ENCODE measurements around the gene HDAC9.

DNA sequence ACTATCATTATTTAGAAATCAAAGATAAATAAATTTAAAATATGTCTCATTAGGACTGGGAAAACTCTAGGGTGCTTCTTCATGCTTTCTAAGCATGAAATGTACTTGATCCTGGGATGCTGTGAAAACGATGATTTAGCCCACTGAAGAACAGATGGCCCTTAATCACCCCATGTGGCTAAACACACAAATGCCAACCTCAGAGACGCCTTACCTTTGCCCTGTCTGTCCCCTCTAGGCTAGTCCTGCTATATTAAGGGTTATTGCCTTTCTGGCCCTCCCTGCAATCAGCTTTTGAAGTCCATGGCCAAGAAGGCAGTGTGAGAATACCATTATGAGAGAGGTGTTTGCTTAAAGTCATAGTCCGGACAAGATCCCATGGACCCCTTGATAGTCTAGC, 404.7 kb downstream of the HDAC9 start:
- TF ChIP-seq, protein P1, sequence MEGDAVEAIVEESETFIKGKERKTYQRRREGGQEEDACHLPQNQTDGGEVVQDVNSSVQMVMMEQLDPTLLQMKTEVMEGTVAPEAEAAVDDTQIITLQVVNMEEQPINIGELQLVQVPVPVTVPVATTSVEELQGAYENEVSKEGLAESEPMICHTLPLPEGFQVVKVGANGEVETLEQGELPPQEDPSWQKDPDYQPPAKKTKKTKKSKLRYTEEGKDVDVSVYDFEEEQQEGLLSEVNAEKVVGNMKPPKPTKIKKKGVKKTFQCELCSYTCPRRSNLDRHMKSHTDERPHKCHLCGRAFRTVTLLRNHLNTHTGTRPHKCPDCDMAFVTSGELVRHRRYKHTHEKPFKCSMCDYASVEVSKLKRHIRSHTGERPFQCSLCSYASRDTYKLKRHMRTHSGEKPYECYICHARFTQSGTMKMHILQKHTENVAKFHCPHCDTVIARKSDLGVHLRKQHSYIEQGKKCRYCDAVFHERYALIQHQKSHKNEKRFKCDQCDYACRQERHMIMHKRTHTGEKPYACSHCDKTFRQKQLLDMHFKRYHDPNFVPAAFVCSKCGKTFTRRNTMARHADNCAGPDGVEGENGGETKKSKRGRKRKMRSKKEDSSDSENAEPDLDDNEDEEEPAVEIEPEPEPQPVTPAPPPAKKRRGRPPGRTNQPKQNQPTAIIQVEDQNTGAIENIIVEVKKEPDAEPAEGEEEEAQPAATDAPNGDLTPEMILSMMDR (IDR thresholded peaks at IDR 0.05), result no peak
- no peak for TF ChIP-seq POLR2A (IDR thresholded peaks at IDR 0.05)
